BLaER1 (cell line): ENCODE data around the gene PLA1A.
"Not testable (repeated sequence)": the region's sequence is repeated elsewhere in the genome, so short reads cannot be mapped to it uniquely, and the experiment has no call there.

ENCODE experiments used
- H3K27ac ChIP-seq: shearing (Covaris generic); formaldehyde crosslinking; 2 replicates; pipeline ENCODE4 v1.8.1; 2022
- H3K27me3 ChIP-seq: shearing (Covaris generic); formaldehyde crosslinking; 2 replicates; pipeline ENCODE4 v1.8.1; 2022
- H3K36me3 ChIP-seq: shearing (Covaris generic); formaldehyde crosslinking; 2 replicates; pipeline ENCODE4 v1.8.1; 2022
- H3K4me1 ChIP-seq: shearing (Covaris generic); formaldehyde crosslinking; 2 replicates; pipeline ENCODE4 v1.8.1; 2022
- H3K4me2 ChIP-seq: shearing (Covaris generic); formaldehyde crosslinking; 2 replicates; pipeline ENCODE4 v1.8.1; 2022
- H3K4me3 ChIP-seq: shearing (Covaris generic); formaldehyde crosslinking; 2 replicates; pipeline ENCODE4 v1.8.1; 2022
- H3K9ac ChIP-seq: shearing (Covaris generic); formaldehyde crosslinking; 2 replicates; pipeline ENCODE4 v1.8.1; 2022
- H3K9me3 ChIP-seq: shearing (Covaris generic); formaldehyde crosslinking; 2 replicates; pipeline ENCODE4 v1.8.1; 2022
- H4K20me1 ChIP-seq: shearing (Covaris generic); formaldehyde crosslinking; 2 replicates; pipeline ENCODE4 v1.8.1; 2022
- Cebpa-rat ChIP-seq: shearing (Covaris generic); IDR thresholded peaks from 2 replicates; pipeline ENCODE4 v1.8.1; 2022

PLA1A gene

DNA sequence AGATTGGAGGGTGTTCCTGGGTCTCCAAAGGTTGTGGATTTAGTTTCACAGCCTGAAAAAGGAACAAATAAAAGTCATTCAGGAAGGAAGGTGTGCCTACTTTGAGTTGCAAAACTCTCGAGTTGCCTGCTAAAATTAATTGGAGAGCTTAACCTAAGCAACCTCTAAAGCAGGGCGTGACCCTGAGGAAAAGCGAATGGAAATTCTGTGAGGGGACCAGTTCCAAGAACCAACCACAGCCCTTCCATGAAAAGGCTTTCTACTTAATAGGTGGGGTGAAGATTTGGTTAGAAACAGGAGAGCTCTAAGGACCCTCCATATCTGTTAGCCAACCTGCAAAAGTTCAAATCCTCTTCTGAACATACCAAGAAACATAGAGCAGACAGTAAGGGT is 39.8 kb upstream of the PLA1A start:
- Histone ChIP-seq H3K4me1 (peaks cover 6% of the 10 kb centered on the region; the same call in 1 of the 2 replicates), H3K9ac (no peak overlapping the region), H3K9me3 (no peaks in the 10 kb centered on the region), H3K36me3 (no peaks in the 10 kb centered on the region), H3K27me3 (no peaks in the 10 kb centered on the region), H4K20me1 (no peaks in the 10 kb centered on the region), H3K4me2 (no peak overlapping the region), H3K4me3 (no peak overlapping the region), H3K27ac (no peak overlapping the region)
- TF ChIP-seq Cebpa-rat = no peak

GRCh38 chr3:119558626-119559317 is 38.9 kb upstream of the PLA1A start:
- Histone ChIP-seq H4K20me1 (no peaks in the 10 kb centered on the region), H3K4me1 (peaks cover 6% of the 10 kb centered on the region; the same call in 1 of the 2 replicates), H3K9ac (no peak overlapping the region), H3K4me3 (no peak overlapping the region), H3K9me3 (no peaks in the 10 kb centered on the region), H3K36me3 (no peaks in the 10 kb centered on the region), H3K27me3 (no peaks in the 10 kb centered on the region), H3K4me2 (no peak overlapping the region), H3K27ac (no peak overlapping the region)
- no peak for TF ChIP-seq Cebpa-rat

DNA sequence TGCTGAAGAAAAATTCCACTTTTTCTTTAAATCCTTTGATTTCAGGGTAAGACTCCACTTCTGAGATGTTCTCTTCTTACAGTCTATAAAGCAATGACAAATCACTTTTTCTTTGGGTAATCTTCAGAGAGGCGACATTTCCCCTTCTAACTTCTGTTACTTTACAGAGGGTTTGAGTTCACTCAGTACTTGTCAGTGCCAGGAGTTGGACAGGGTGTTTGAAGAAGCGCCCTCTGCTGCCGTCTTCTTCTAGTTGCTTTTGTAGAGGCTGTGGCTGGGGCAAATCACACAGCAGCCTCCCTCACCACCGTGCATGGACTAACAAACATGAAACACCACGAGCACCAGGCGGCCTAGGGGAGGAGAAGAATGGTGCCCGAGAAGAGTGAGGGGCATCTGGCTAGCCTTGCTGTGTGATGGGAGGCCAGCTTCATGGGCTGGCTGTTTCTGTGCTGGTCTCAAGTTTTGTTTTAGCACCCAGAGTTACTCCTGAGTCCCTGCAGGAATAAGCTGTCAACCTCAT is 38.2 kb upstream of the PLA1A start, which contains the start of gene CD80:
Gene CD80, minus strand, starts transcription at position 174 of the 523 bp plus-strand sequence. CDS start 1,886 bp downstream, outside the sequence.
- no peak within 1 kb of the TSS for H3K9ac ChIP-seq
- no peak within 1 kb of the TSS for H3K27ac ChIP-seq
- peaks cover 6% of the 10 kb centered on the region; the same call in 1 of the 2 replicates for H3K4me1 ChIP-seq
- no peak within 1 kb of the TSS for H3K4me3 ChIP-seq
- no peaks in the 10 kb centered on the region for H4K20me1 ChIP-seq
- H3K27me3 ChIP-seq = no peaks in the 10 kb centered on the region
- H3K36me3 ChIP-seq = no peaks in the 10 kb centered on the region
- no peak for TF ChIP-seq Cebpa-rat
- H3K9me3 ChIP-seq = 0 out of 2 replicates have a peak, but pooled peaks cover 3% of the 10 kb centered on the region
- no peak within 1 kb of the TSS for H3K4me2 ChIP-seq

- Histone ChIP-seq H3K36me3 (no peaks in the 10 kb centered on the region), H3K27ac (no peak overlapping the region), H3K9ac (no peak overlapping the region), H3K4me3 (no peak overlapping the region), H3K27me3 (no peaks in the 10 kb centered on the region), H4K20me1 (no peaks in the 10 kb centered on the region), H3K4me2 (no peak overlapping the region), H3K9me3 (0 out of 2 replicates have a peak, but pooled peaks cover 3% of the 10 kb centered on the region), H3K4me1 (peaks cover 6% of the 10 kb centered on the region; the same call in 1 of the 2 replicates)
- no peak for TF ChIP-seq Cebpa-rat
Observed at GRCh38 chr3:119560160-119560559, 37.5 kb upstream of the PLA1A start.

- Histone ChIP-seq H3K9ac (no peak overlapping the region), H3K4me3 (no peak overlapping the region), H3K27me3 (no peaks in the 10 kb centered on the region), H3K4me1 (peaks cover 6% of the 10 kb centered on the region; the same call in 1 of the 2 replicates), H3K4me2 (peak overlapping the region; percentile 9; the same call in 1 of the 2 replicates), H3K36me3 (no peaks in the 10 kb centered on the region), H4K20me1 (no peaks in the 10 kb centered on the region), H3K9me3 (0 out of 2 replicates have a peak, but pooled peaks cover 3% of the 10 kb centered on the region), H3K27ac (no peak overlapping the region)
- peak; percentile 73 for TF ChIP-seq Cebpa-rat
Observed at GRCh38 chr3:119562307-119562961, 35.3 kb upstream of the PLA1A start.

DNA sequence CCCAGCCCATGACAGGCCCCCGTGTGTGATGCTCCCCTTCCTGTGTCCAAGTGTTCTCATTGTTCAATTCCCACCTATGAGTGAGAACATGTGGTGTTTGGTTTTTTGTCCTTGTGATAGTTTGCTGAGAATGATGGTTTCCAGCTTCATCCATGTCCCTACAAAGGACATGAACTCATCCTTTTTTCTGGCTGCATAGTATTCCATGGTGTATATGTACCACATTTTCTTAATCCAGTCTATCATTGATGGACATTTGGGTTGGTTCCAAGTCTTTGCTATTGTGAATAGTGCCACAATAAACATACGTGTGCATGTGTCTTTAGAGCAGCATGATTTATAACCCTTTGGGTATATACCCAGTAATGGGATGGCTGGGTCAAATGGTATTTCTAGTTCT is 34.4 kb upstream of the PLA1A start:
- not testable (repeated sequence) for H3K27ac ChIP-seq

GRCh38 chr3:119569156-119569555 is 28.5 kb upstream of the PLA1A start:
- TF ChIP-seq Cebpa-rat = no peak
- Histone ChIP-seq H3K9me3 (0 out of 2 replicates have a peak, but pooled peaks cover 3% of the 10 kb centered on the region), H3K9ac (no peak overlapping the region), H3K4me1 (no peaks in the 10 kb centered on the region), H3K4me3 (no peak overlapping the region), H4K20me1 (no peaks in the 10 kb centered on the region), H3K27ac (no peak overlapping the region), H3K27me3 (no peaks in the 10 kb centered on the region), H3K36me3 (no peaks in the 10 kb centered on the region), H3K4me2 (no peak overlapping the region)

More for the DNA sequence above, 34.4 kb upstream of the PLA1A start:
- H4K20me1 ChIP-seq, H3K9me3 ChIP-seq, H3K4me3 ChIP-seq, H3K9ac ChIP-seq, H3K36me3 ChIP-seq, H3K4me2 ChIP-seq, H3K27me3 ChIP-seq, H3K4me1 ChIP-seq: not testable (repeated sequence)

- no peak overlapping the region for H3K27ac ChIP-seq
- H3K36me3 ChIP-seq = no peaks in the 10 kb centered on the region
- H3K4me1 ChIP-seq = no peaks in the 10 kb centered on the region
- H3K9me3 ChIP-seq = no peaks in the 10 kb centered on the region
- no peak overlapping the region for H3K4me2 ChIP-seq
- no peaks in the 10 kb centered on the region for H4K20me1 ChIP-seq
- H3K27me3 ChIP-seq = no peaks in the 10 kb centered on the region
- no peak for TF ChIP-seq Cebpa-rat
- H3K4me3 ChIP-seq = no peak overlapping the region
- no peak overlapping the region for H3K9ac ChIP-seq
Observed at GRCh38 chr3:119570229-119570628, 27.5 kb upstream of the PLA1A start.

- H3K27ac ChIP-seq = no peak overlapping the region
- no peak overlapping the region for H3K9ac ChIP-seq
- no peaks in the 10 kb centered on the region for H3K9me3 ChIP-seq
- no peaks in the 10 kb centered on the region for H4K20me1 ChIP-seq
- H3K4me3 ChIP-seq = no peak overlapping the region
- H3K4me2 ChIP-seq = no peak overlapping the region
- no peak for TF ChIP-seq Cebpa-rat
- H3K36me3 ChIP-seq = no peaks in the 10 kb centered on the region
- no peaks in the 10 kb centered on the region for H3K4me1 ChIP-seq
- H3K27me3 ChIP-seq = no peaks in the 10 kb centered on the region
Observed at GRCh38 chr3:119571230-119571629, 26.5 kb upstream of the PLA1A start.

GRCh38 chr3:119571688-119572087 is 26.0 kb upstream of the PLA1A start:
- no peak overlapping the region for H3K4me2 ChIP-seq
- H3K27me3 ChIP-seq = no peaks in the 10 kb centered on the region

More at GRCh38 chr3:119571688-119572087, 26.0 kb upstream of the PLA1A start:
- Histone ChIP-seq H3K9me3 (no peaks in the 10 kb centered on the region), H3K36me3 (no peaks in the 10 kb centered on the region), H3K9ac (no peak overlapping the region), H4K20me1 (no peaks in the 10 kb centered on the region), H3K4me1 (no peaks in the 10 kb centered on the region), H3K4me3 (no peak overlapping the region), H3K27ac (no peak overlapping the region)
- no peak for TF ChIP-seq Cebpa-rat
